Putamen (tissue), 1 donor: ENCODE data around the gene TRAT1.
"Not testable (repeated sequence)": the region's sequence is repeated elsewhere in the genome, so short reads cannot be mapped to it uniquely, and the experiment has no call there.

Experiments used
- DNase-seq: peaks from one replicate; pipeline ENCODE4 v3.0.0-alpha.2; 2016; ENCODE audit warnings: low spot score

The TRAT1 gene

GRCh38 chr3:108822123-108822897 lies at the start of gene TRAT1:
TRAT1 (plus strand) TSS chr3:108822786; CDS start chr3:108822928, 142 bp downstream.
- DNase-seq, result no peak

- DNase-seq, result no peak
Measured at GRCh38 chr3:108775649-108776048, 46.9 kb upstream of the TRAT1 start.

GRCh38 chr3:108779496-108779895 lies 43.1 kb upstream of the TRAT1 start:
- no peak for DNase-seq

- DNase-seq, result no peak
Measured at GRCh38 chr3:108780235-108780634, 42.4 kb upstream of the TRAT1 start.

GRCh38 chr3:108791473-108791872 lies 31.1 kb upstream of the TRAT1 start:
- DNase-seq, result no peak

GRCh38 chr3:108804437-108804836 lies 18.1 kb upstream of the TRAT1 start:
- no peak for DNase-seq

GRCh38 chr3:108804966-108805365 lies 17.6 kb upstream of the TRAT1 start:
- DNase-seq, result no peak

- DNase-seq, result no peak
Measured at GRCh38 chr3:108806316-108806715, 16.3 kb upstream of the TRAT1 start.

GRCh38 chr3:108818404-108818803 lies 4.2 kb upstream of the TRAT1 start:
- DNase-seq, result no peak

GRCh38 chr3:108820586-108820985 lies 2.0 kb upstream of the TRAT1 start:
- DNase-seq, result no peak

GRCh38 chr3:108823227-108823626 lies 641 bp downstream of the TRAT1 start:
- DNase-seq, result no peak

GRCh38 chr3:108823803-108824202 lies 1.2 kb downstream of the TRAT1 start:
- not testable (repeated sequence) for DNase-seq

- no peak for DNase-seq
Measured at GRCh38 chr3:108826309-108827187, 4.0 kb downstream of the TRAT1 start.

- DNase-seq, result no peak
Measured at GRCh38 chr3:108830381-108830780, 7.8 kb downstream of the TRAT1 start.

GRCh38 chr3:108830991-108831614 lies 8.5 kb downstream of the TRAT1 start:
- no peak for DNase-seq

- DNase-seq, result no peak
Measured at GRCh38 chr3:108833611-108834010, 11.0 kb downstream of the TRAT1 start.

GRCh38 chr3:108834551-108834950 lies 12.0 kb downstream of the TRAT1 start:
- DNase-seq, result no peak

GRCh38 chr3:108835101-108835500 lies 12.5 kb downstream of the TRAT1 start:
- no peak for DNase-seq

GRCh38 chr3:108838436-108838835 lies 15.8 kb downstream of the TRAT1 start:
- DNase-seq, result no peak

- no peak for DNase-seq
Measured at GRCh38 chr3:108845709-108846293, 23.2 kb downstream of the TRAT1 start.

- DNase-seq, result no peak
Measured at GRCh38 chr3:108847187-108847586, 24.6 kb downstream of the TRAT1 start.

- DNase-seq, result no peak
Measured at GRCh38 chr3:108849075-108849474, 26.5 kb downstream of the TRAT1 start.
